GM21360 (cell line): Measurements from ENCODE around the gene NLRP6.
"Not testable (repeated sequence)": the region's sequence is repeated elsewhere in the genome, so short reads cannot be mapped to it uniquely, and the experiment has no call there.

ENCODE experiments used
- ATAC-seq: cut with Tn5 transposase; IDR thresholded peaks from one replicate; pipeline ENCODE4 v1.9.1; 2021; ENCODE audit warnings: mild to moderate bottlenecking, moderate library complexity; ENCODE audit not compliant: unreplicated experiment

NLRP6 gene

GRCh38 chr11:278001-278951 lies at the start of gene NLRP6:
Gene NLRP6, plus strand, starts transcription at chr11:278407. Its CDS starts 163 bp downstream, at chr11:278570.
- ATAC-seq, result no peak

GRCh38 chr11:230431-230830 lies 47.8 kb upstream of the NLRP6 start:
- ATAC-seq, result no peak

GRCh38 chr11:232783-233565 lies 45.2 kb upstream of the NLRP6 start:
- no peak for ATAC-seq

GRCh38 chr11:235180-235579 lies 43.0 kb upstream of the NLRP6 start:
- ATAC-seq, result no peak

GRCh38 chr11:235609-235996 lies 42.6 kb upstream of the NLRP6 start:
- no peak for ATAC-seq

GRCh38 chr11:235997-236773 lies 42.0 kb upstream of the NLRP6 start, which contains the start of gene SIRT3:
Gene SIRT3, minus strand, starts transcription at chr11:236342. Its CDS starts 14 bp downstream, at chr11:236328.
- ATAC-seq, result peak; percentile 67

GRCh38 chr11:236774-237767 lies 41.1 kb upstream of the NLRP6 start, which contains the start of gene PSMD13:
Gene PSMD13, plus strand, starts transcription at chr11:236976. Its CDS starts 74 bp downstream, at chr11:237050.
- ATAC-seq, result peak; percentile 74

- ATAC-seq, result not testable (repeated sequence)
These were observed 39.9 kb upstream of the NLRP6 start for GRCh38 chr11:238346-238745.

- ATAC-seq, result no peak
These were observed 37.9 kb upstream of the NLRP6 start for GRCh38 chr11:240315-240714.

- no peak for ATAC-seq
These were observed 36.6 kb upstream of the NLRP6 start for GRCh38 chr11:241634-242033.

- ATAC-seq, result no peak
These were observed 33.8 kb upstream of the NLRP6 start for GRCh38 chr11:244376-244775.

GRCh38 chr11:249062-249461 lies 29.1 kb upstream of the NLRP6 start:
- no peak for ATAC-seq

GRCh38 chr11:250274-250673 lies 27.9 kb upstream of the NLRP6 start:
- no peak for ATAC-seq

- ATAC-seq, result no peak
These were observed 27.4 kb upstream of the NLRP6 start for GRCh38 chr11:250740-251299.

- ATAC-seq, result no peak
These were observed 26.7 kb upstream of the NLRP6 start for GRCh38 chr11:251550-251949.

GRCh38 chr11:252666-253065 lies 25.5 kb upstream of the NLRP6 start:
- ATAC-seq, result no peak

GRCh38 chr11:253160-253885 lies 24.9 kb upstream of the NLRP6 start:
- ATAC-seq, result no peak

- no peak for ATAC-seq
These were observed 24.3 kb upstream of the NLRP6 start for GRCh38 chr11:253886-254270.

- ATAC-seq, result no peak
These were observed 23.0 kb upstream of the NLRP6 start for GRCh38 chr11:255176-255575.
